Measurements from ENCODE around the gene DEGS1. TPM values are rescaled to one million over a fixed set of nuclear protein-coding genes. Genes with fewer than 3 reads are reported as not detected.

The DEGS1 gene
- total RNA-seq, 1 experiment from 2014 or later: 59.8 TPM

- no peaks in the 10 kb centered on the region for H3K9me3 ChIP-seq (ENCODE audit: control insufficient read depth, low read depth, low read length)
- no peaks in the 10 kb centered on the region; the same call in none of the 2 replicates for H3K4me1 ChIP-seq (ENCODE audit: insufficient read depth, low read length)
- H3K27me3 ChIP-seq (ENCODE audit: insufficient read depth, low read length): no peaks in the 10 kb centered on the region
- H3K9ac ChIP-seq (ENCODE audit: extremely low read depth, insufficient read length, low read length): no peak overlapping the region
- H2AFZ ChIP-seq (ENCODE audit: low read length): no peak overlapping the region
- TF ChIP-seq CTCF (conservative IDR thresholded peaks at IDR 0.05): no peak
- WGBS (ENCODE audit: extremely low coverage, insufficient read length, low lambda C conversion rate): no CpG with 5 or more reads among the region's 4 CpGs
- no peaks in the 10 kb centered on the region for H3K23me2 ChIP-seq (ENCODE audit: insufficient read length, low read depth, low read length, poor library complexity, severe bottlenecking)
- no peak overlapping the region for H3K4me3 Mint-ChIP-seq
- H4K91ac ChIP-seq (ENCODE audit: insufficient read length, low read depth, low read length): no peak overlapping the region
- no peak overlapping the region for H2BK5ac ChIP-seq (ENCODE audit: insufficient read length, low read length)
- H3K56ac ChIP-seq (ENCODE audit: insufficient read length, low read depth, low read length): no peak overlapping the region
- peaks cover 19 to 24% of the 10 kb centered on the region in 2 experiments for H3K4me1 Mint-ChIP-seq
- H4K8ac ChIP-seq (replicated peaks; ENCODE audit: insufficient read length, low read depth, low read length): no peak overlapping the region
- H3K4ac ChIP-seq (ENCODE audit: low read depth, low read length): no peak overlapping the region
- no peak overlapping the region for H2BK20ac ChIP-seq (ENCODE audit: low read depth, low read length, poor library complexity, severe bottlenecking)
- H2BK120ac ChIP-seq (ENCODE audit: low read depth, low read length, poor library complexity, severe bottlenecking): no peak overlapping the region
- H4K5ac ChIP-seq (ENCODE audit: insufficient read length, low read depth, low read length): no peak overlapping the region
- H3K79me2 ChIP-seq (ENCODE audit: insufficient read depth, low read length): no peaks in the 10 kb centered on the region
- no peak overlapping the region for H3T11ph ChIP-seq (ENCODE audit: low read length)
- H3K27me3 Mint-ChIP-seq (ENCODE audit: low read depth): no peaks in the 10 kb centered on the region; the same call in 1 of the 2 replicates
- no peak overlapping the region for H3K4me2 ChIP-seq (ENCODE audit: insufficient read depth, insufficient read length, low read length)
- no peak overlapping the region for H3K23ac ChIP-seq (ENCODE audit: insufficient read length, low read depth, low read length)
- no peaks in the 10 kb centered on the region for H3K9me3 Mint-ChIP-seq
- H3K18ac ChIP-seq (ENCODE audit: insufficient read length, low read depth, low read length): peak overlapping the region; percentile 59
- no peak overlapping the region for H2BK12ac ChIP-seq (ENCODE audit: insufficient read length, low read depth, low read length)
- no peaks in the 10 kb centered on the region for H4K20me1 ChIP-seq (ENCODE audit: control insufficient read depth, insufficient read depth, insufficient read length)
- no peak overlapping the region for H2BK15ac ChIP-seq (ENCODE audit: low read depth, low read length)
- DNase-seq: peak; percentile 62
- peak overlapping the region; percentile 83 for H3K14ac ChIP-seq (ENCODE audit: insufficient read depth, low read length)
- H3K79me1 ChIP-seq (ENCODE audit: insufficient read depth, low read depth, low read length, poor library complexity, severe bottlenecking): no peaks in the 10 kb centered on the region
- peak overlapping the region; percentile 42 to 92 (median 85) for H3K27ac Mint-ChIP-seq
- H3K36me3 Mint-ChIP-seq (ENCODE audit: insufficient read depth in 1 of 3, low read depth in 3 of 3): no peaks in the 10 kb centered on the region
- no peak overlapping the region for H3K27ac ChIP-seq (ENCODE audit: insufficient read length, low read depth, low read length)
- H2AK5ac ChIP-seq (ENCODE audit: insufficient read length, low read length): no peak overlapping the region
These were observed 30.5 kb downstream of the DEGS1 start for GRCh38 chr1:224213438-224214119.
